Heart left ventricle (tissue), 16 donors: ENCODE data around the gene STRA8. TPM values are rescaled to one million over a fixed set of nuclear protein-coding genes. Genes with fewer than 3 reads are reported as not detected.

Source experiments
- ATAC-seq, 4 donors: fragments of 200-7000 bp; cut with Tn5 transposase; one replicate each; pipeline ENCODE4 v1.9.1; 2020 to 2022; ENCODE audit warnings: moderate library complexity in 4 of 4, mild to moderate bottlenecking in 3 of 4, moderate number of reproducible peaks in 1 of 4
- DNase-seq, 5 donors: peaks; one replicate each; pipeline ENCODE4 v3.0.0-alpha.2; 2020
- H3K27ac ChIP-seq, 12 donors: fragments of 200-600 bp; sonication (generic) in 4 of 12; one replicate each; pipeline versions ENCODE4 v1.5.0 to v1.8.0; 2016 to 2022; ENCODE audit warnings: mild to moderate bottlenecking in 2 of 12
- H3K27me3 ChIP-seq, 9 donors: fragments of 200-600 bp; sonication (generic) in 2 of 9; one replicate each; pipeline versions ENCODE4 v1.5.1 to v1.8.0; 2016 to 2022; ENCODE audit warnings: mild to moderate bottlenecking in 3 of 9
- H3K36me3 ChIP-seq, 9 donors: fragments of 200-600 bp; sonication (generic) in 2 of 9; one replicate each; pipeline versions ENCODE4 v1.5.0 to v1.8.0; 2018 to 2022; ENCODE audit warnings: mild to moderate bottlenecking in 2 of 9
- H3K4me1 ChIP-seq, 12 donors: fragments of 200-600 bp; sonication (generic) in 4 of 12; one replicate each; pipeline versions ENCODE4 v1.5.0 to v1.8.0; 2016 to 2022; ENCODE audit warnings: mild to moderate bottlenecking in 3 of 12
- H3K4me3 ChIP-seq, 12 donors: fragments of 200-600 bp; sonication (generic) in 4 of 12; one replicate each; pipeline versions ENCODE4 v1.5.0 to v1.8.0; 2017 to 2022; ENCODE audit warnings: mild to moderate bottlenecking in 9 of 12, moderate library complexity in 4 of 12
- H3K9me3 ChIP-seq, 12 donors: fragments of 200-600 bp; sonication (generic) in 4 of 12; one replicate each; pipeline versions ENCODE4 v1.5.0 to v1.8.0; 2016 to 2022; ENCODE audit warnings: mild to moderate bottlenecking in 1 of 12
- POLR2A ChIP-seq, 2 donors: fragments of 450-650 bp; IDR thresholded peaks; one replicate each; pipeline ENCODE4 v1.6.1; 2017; ENCODE audit warnings: antibody characterized with exemption in 2 of 2, mild to moderate bottlenecking in 2 of 2, moderate library complexity in 2 of 2
- WGBS, 4 donors: extraction: QIAGEN DNeasy Blood & Tissue Kit in 2 of 4; methylation state at CpG; one replicate each; pipeline versions ENCODE4 v1.1.5 to v1.1.7; 2013 to 2018; 5-methylcytosine and 5-hydroxymethylcytosine counted together
- intact Hi-C, 10 donors: fragments of 100-400 bp; cut with DNase I; formaldehyde crosslinking; loops; one replicate each; pipeline versions ENCODE4 v1.11.1 to v1.14.2; 2022
- polyA plus RNA-seq, 2 donors: library from polyadenylated mRNA; stranded (reverse); fragments of 200-250 nt; gene quantifications; one replicate each; pipeline ENCODE4 v1.2.3, GENCODE V29; 2013
- total RNA-seq, 9 donors: library from RNA; depleted of rRNA in 2 of 9; stranded (reverse); fragments of >200 nt in 2 of 9; fragmentation: NEBNext Ultra II Directional in 3 of 9; extraction: Animal tissue kit (Norgen Biotek cat#: 25700) in 3 of 9; gene quantifications; one replicate each; pipeline versions ENCODE4 v1.1.0 to v1.2.4, GENCODE V29; 2016 to 2023
- TF ChIP-seq, protein P1 (sequence below), 12 donors: fragments of 200-600 bp; sonication (generic) in 4 of 12; IDR thresholded peaks; one replicate each; pipeline versions ENCODE4 v1.5.0 to v1.8.0; 2018 to 2022; ENCODE audit warnings: antibody characterized with exemption in 12 of 12, mild to moderate bottlenecking in 5 of 12
- donor health status: ischemic (EF 13 %, LVEDD 7.1; RV severe dilation, severe dysfunction).
- donor health status: healthy with polysubstance abuse.
- donor health status: DM: no; HTN: yes; CAD: no.
- donor health status: DM: no; HTN: no; CAD: no.
- donor health status: ischemic (EF 25% LVEDD 6.9; RV normal size, moderate dysfunction).
- donor health status: ischemic (EF 25% LVEDD 5.7; RV mildly dilated, moderate dysfunction).
- donor health status: healthy.
- donor health status: DM: yes; HTN: yes; CAD: no.
- donor health status: ischemic (EF 35%, LVEDD 5.7; RV mildly dilated, moderate dysfunction).
- donor health status: nonischemic (EF 11% LVEDD 7.7; RV severe dilation, severe dysfunction).
- donor health status: DM: yes; HTN: yes; CAD: no.
- donor health status: PGD.
- donor health status: ischemic (EF 29% LVEDD 5.4; RV normal size, mild dysfunction).
- donor health status: nonischemic (EF 23%, LVEDD 6.1; RV moderate dilation, normal function).

Gene STRA8
- total and polyA plus RNA-seq, 11 donors: not detected

DNA sequence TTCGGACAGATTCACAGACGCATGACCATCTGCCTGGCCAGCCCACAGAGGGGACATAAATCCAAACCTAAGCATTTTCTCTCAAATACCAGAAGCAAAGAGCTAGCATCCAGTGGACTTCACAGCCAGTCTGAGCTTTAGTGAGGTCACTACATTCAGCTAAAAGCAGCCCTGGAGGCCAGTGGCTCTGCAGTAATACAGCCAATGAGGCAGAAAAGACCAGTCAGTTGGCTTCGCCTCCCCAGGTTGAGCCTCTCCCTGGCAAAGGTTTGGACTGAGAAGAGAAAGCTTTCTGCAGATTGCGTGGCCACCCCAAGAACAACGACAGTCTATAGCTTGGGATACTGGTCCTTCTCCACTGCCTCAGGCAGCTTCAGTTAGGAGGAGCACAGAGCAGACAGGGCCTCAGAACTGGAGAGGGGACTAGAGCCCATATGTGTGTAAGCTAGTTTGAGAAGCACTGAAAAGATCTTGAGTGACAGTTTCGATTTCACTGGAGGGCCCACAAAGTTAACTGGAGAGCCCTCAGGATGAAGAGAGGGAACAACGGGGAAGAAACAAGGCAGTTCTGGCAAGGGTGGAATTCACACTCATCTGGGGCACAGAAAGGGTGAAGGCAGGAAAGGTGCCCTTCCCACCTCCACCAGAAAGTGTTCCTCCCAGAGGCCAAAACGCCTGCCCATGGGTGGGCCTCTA, 26.1 kb upstream of the STRA8 start:
- no peaks in the 10 kb centered on the region for H3K9me3 ChIP-seq
- DNase-seq (no peak), ATAC-seq (no peak)
- H3K27me3 ChIP-seq: no peaks in the 10 kb centered on the region
- peaks cover 0 to 59% (median 38%) of the 10 kb centered on the region in 9 donors for H3K36me3 ChIP-seq
- TF ChIP-seq, protein P1, sequence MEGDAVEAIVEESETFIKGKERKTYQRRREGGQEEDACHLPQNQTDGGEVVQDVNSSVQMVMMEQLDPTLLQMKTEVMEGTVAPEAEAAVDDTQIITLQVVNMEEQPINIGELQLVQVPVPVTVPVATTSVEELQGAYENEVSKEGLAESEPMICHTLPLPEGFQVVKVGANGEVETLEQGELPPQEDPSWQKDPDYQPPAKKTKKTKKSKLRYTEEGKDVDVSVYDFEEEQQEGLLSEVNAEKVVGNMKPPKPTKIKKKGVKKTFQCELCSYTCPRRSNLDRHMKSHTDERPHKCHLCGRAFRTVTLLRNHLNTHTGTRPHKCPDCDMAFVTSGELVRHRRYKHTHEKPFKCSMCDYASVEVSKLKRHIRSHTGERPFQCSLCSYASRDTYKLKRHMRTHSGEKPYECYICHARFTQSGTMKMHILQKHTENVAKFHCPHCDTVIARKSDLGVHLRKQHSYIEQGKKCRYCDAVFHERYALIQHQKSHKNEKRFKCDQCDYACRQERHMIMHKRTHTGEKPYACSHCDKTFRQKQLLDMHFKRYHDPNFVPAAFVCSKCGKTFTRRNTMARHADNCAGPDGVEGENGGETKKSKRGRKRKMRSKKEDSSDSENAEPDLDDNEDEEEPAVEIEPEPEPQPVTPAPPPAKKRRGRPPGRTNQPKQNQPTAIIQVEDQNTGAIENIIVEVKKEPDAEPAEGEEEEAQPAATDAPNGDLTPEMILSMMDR (IDR thresholded peaks at IDR 0.05): no peak
- no peak for TF ChIP-seq POLR2A (IDR thresholded peaks at IDR 0.05)
- 89 to 94% (median 92%) methylated on average over 8 of the region's 8 CpGs for WGBS, 4 donors
- intact Hi-C loops: no loop called here
- peaks cover 0 to 38% (median 8%) of the 10 kb centered on the region in 12 donors for H3K4me1 ChIP-seq
- H3K4me3 ChIP-seq: no peak overlapping the region
- H3K27ac ChIP-seq: peak overlapping the region in 1 of 12 donors; percentile 33

DNA sequence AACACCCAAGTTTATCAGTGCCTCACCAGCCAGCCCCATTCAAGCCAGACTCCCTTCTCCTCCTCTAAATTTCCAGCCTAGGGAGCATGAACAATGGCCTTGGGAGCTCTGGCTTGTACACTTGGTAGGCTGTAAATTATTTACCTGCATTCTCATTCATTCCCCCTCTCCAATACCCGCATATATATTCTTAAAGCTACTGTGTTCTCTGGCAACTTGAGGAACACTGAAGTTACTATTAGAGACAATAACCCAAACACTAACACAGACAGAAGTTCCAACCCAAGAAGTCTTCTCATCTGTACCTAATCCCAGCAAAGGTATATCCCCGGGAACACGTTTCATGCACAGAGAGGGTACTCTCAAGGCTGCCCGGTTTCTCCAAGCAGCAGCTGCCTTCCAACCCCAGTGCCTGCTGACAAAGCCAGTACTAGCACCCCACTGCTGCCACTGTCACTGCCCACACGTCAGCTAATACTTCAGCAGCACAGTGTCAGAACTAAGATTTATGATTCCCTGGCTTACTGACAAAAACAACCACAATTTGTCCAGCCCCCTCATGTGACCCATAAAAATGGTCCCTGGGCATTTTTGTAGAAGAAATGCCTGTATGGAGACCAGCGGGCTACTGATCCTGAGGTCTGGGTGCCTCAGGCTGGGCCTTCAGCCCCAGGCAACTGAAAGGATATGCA, 25.4 kb upstream of the STRA8 start:
- DNase-seq (no peak), ATAC-seq (no peak)
- H3K36me3 ChIP-seq: peaks cover 0 to 52% (median 31%) of the 10 kb centered on the region in 9 donors
- H3K4me1 ChIP-seq: peaks cover 0 to 38% (median 8%) of the 10 kb centered on the region in 12 donors
- no peak overlapping the region for H3K4me3 ChIP-seq
- no peaks in the 10 kb centered on the region for H3K27me3 ChIP-seq
- no peaks in the 10 kb centered on the region for H3K9me3 ChIP-seq
- intact Hi-C loops: no loop called here
- WGBS, 4 donors: 88 to 96% (median 91%) methylated on average over 5 to 6 of the region's 6 CpGs
- TF ChIP-seq, protein P1 (IDR thresholded peaks at IDR 0.05): no peak
- TF ChIP-seq POLR2A (IDR thresholded peaks at IDR 0.05): no peak
- peak overlapping the region in 2 of 12 donors; percentile 26 to 33 for H3K27ac ChIP-seq

DNA sequence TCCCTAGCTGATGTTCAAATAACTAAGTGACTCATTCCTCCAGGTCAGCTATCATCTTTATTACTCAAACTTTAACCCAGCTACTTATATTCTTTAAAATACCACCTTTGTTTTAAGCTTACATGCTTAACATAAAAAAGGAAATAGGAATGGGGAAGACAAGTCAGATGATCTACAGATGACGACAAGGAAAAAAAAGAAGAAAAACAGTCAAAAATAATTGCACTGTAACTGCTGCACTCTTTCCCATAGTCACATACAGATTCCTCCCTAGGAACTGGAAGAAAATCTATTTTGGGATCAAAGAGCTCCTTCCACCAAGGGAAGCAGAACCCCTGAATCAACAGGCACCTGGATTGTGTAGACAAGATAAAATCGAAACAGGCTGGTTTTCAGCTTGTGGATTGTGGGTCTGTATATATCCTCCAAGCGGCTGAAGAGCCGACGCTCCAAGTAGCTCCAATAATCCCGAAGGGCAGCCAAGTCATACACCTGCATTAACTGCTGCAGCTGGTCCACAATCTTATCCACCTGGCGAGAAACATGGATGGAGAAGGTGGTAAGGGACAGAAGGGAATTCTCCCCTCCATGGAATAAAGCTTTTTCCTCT, 24.3 kb upstream of the STRA8 start:
- H3K4me3 ChIP-seq: peak overlapping the region in 4 of 12 donors; percentile 5 to 97 (median 86)
- 92 to 93% (median 92%) methylated on average over 7 of the region's 7 CpGs for WGBS, 4 donors
- peaks cover 0 to 41% (median 20%) of the 10 kb centered on the region in 9 donors for H3K36me3 ChIP-seq
- DNase-seq: no peak
- TF ChIP-seq, protein P1 (IDR thresholded peaks at IDR 0.05): no peak
- TF ChIP-seq POLR2A (IDR thresholded peaks at IDR 0.05): no peak
- intact Hi-C loops: no loop called here
- H3K4me1 ChIP-seq: peaks cover 0 to 38% (median 8%) of the 10 kb centered on the region in 12 donors
- ATAC-seq: no peak
- H3K27ac ChIP-seq: peak overlapping the region in 2 of 12 donors; percentile 26 to 67
- H3K9me3 ChIP-seq: no peaks in the 10 kb centered on the region
- no peaks in the 10 kb centered on the region for H3K27me3 ChIP-seq

DNA sequence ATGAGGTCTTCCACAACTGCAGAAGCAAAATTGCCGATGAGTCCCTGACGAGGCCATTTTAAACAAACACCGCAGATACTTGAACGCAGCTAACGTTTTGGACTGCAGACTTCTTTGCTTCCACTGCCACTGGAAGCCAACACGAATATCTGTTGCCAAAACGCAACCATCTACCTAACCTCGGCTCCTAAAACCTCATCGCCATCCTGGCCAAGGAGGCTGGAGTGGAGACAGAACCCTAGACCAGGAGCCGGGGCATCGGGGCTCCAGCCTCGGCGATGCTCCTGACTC, 22.8 kb upstream of the STRA8 start:
- ATAC-seq (no peak), DNase-seq (no peak)
- Histone ChIP-seq H3K4me3 (peak overlapping the region; percentile 49 to 99 (median 84)), H3K27ac (peak overlapping the region; percentile 70 to 93 (median 82)), H3K27me3 (no peaks in the 10 kb centered on the region), H3K36me3 (peaks cover 0 to 26% (median 6%) of the 10 kb centered on the region in 9 donors), H3K4me1 (peaks cover 0 to 38% (median 8%) of the 10 kb centered on the region in 12 donors), H3K9me3 (no peaks in the 10 kb centered on the region)
- 0 to 1% (median 0%) methylated on average over 9 to 13 of the region's 13 CpGs for WGBS, 4 donors
- TF ChIP-seq, protein P1 (IDR thresholded peaks at IDR 0.05): no peak
- TF ChIP-seq POLR2A (IDR thresholded peaks at IDR 0.05): no peak
- intact Hi-C loops: loop anchor here in 2 of 10 donors (1.0 to 5.0 kb wide), 2 partner anchors 40 to 224 kb away; partner anchors contain the start of gene AGBL3 (in 1 of the 2)
